Measurements from ENCODE around the gene TEX30.

DNA sequence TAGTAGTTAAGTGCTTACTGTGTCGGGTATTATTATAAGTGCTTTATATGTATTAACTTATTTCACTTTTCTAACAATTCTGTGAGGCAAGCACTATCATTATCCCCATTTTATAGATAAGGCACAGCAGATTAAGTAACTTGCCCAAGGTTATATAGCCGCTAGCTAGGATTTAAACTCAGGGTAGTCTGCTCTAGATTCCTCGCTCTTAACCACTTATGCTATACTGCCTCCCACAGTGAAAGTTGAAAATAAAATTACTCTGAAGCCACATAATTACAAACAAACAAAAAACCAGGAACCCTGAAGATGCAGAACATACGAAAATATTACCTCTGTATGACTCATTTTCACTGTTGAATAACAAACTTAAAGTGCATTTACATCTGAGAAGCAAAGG, 3.9 kb downstream of the TEX30 start:
- TF ChIP-seq, protein P1, sequence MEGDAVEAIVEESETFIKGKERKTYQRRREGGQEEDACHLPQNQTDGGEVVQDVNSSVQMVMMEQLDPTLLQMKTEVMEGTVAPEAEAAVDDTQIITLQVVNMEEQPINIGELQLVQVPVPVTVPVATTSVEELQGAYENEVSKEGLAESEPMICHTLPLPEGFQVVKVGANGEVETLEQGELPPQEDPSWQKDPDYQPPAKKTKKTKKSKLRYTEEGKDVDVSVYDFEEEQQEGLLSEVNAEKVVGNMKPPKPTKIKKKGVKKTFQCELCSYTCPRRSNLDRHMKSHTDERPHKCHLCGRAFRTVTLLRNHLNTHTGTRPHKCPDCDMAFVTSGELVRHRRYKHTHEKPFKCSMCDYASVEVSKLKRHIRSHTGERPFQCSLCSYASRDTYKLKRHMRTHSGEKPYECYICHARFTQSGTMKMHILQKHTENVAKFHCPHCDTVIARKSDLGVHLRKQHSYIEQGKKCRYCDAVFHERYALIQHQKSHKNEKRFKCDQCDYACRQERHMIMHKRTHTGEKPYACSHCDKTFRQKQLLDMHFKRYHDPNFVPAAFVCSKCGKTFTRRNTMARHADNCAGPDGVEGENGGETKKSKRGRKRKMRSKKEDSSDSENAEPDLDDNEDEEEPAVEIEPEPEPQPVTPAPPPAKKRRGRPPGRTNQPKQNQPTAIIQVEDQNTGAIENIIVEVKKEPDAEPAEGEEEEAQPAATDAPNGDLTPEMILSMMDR (IDR thresholded peaks at IDR 0.05), result no peak
- TF ChIP-seq EZH2 (IDR thresholded peaks at IDR 0.05; ENCODE audit: borderline replicate concordance, insufficient read depth, low read depth, low read length, poor library complexity, severe bottlenecking), result no peak

Measured in B cell (primary cell).